ENCODE measurements around the gene UROC1.

DNA sequence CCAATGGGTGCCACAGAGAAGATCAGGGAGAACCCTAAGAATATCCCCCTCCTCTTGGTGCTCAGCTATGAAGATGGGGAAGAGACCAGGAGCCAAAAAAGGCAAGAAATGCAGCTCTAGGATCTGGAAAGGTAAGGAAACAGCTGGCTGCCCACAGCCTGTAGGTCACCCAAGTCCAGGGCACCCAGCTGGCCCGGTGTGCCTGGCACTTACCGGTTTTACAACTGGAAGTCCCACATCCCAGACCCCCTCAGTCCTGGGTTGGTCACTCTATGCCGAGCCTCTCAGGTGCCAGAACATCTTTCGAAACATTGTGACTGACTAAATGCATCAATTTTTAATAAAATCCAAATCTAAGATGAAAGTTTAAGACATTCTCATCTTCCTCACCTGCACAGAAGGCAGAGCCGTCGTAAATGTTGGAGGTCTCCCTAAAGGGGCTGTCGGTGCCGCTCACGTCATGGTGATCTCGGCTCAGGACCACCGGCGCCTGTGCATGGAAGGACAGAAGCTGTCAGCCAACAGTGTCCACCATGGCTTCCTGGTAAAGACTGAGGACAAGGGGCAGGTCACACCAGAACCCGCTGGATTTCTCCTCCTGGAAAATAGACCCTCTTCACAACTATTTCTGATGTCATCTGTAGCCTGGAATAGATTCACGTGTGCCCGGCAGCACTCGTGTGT is 28.5 kb downstream of the UROC1 start:
- TF ChIP-seq, protein P1, sequence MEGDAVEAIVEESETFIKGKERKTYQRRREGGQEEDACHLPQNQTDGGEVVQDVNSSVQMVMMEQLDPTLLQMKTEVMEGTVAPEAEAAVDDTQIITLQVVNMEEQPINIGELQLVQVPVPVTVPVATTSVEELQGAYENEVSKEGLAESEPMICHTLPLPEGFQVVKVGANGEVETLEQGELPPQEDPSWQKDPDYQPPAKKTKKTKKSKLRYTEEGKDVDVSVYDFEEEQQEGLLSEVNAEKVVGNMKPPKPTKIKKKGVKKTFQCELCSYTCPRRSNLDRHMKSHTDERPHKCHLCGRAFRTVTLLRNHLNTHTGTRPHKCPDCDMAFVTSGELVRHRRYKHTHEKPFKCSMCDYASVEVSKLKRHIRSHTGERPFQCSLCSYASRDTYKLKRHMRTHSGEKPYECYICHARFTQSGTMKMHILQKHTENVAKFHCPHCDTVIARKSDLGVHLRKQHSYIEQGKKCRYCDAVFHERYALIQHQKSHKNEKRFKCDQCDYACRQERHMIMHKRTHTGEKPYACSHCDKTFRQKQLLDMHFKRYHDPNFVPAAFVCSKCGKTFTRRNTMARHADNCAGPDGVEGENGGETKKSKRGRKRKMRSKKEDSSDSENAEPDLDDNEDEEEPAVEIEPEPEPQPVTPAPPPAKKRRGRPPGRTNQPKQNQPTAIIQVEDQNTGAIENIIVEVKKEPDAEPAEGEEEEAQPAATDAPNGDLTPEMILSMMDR (IDR thresholded peaks at IDR 0.05) = no peak
- TF ChIP-seq EZH2 (IDR thresholded peaks at IDR 0.05; ENCODE audit: borderline replicate concordance, insufficient read depth, low read depth, low read length, poor library complexity, severe bottlenecking) = no peak
